HG02678 (cell line): ENCODE data around the gene DGKQ.

ENCODE experiments used
- ATAC-seq: cut with Tn5 transposase; IDR thresholded peaks from one replicate; pipeline ENCODE4 v1.9.1; 2021; ENCODE audit warnings: mild to moderate bottlenecking, moderate library complexity; ENCODE audit not compliant: unreplicated experiment

Gene DGKQ

DNA sequence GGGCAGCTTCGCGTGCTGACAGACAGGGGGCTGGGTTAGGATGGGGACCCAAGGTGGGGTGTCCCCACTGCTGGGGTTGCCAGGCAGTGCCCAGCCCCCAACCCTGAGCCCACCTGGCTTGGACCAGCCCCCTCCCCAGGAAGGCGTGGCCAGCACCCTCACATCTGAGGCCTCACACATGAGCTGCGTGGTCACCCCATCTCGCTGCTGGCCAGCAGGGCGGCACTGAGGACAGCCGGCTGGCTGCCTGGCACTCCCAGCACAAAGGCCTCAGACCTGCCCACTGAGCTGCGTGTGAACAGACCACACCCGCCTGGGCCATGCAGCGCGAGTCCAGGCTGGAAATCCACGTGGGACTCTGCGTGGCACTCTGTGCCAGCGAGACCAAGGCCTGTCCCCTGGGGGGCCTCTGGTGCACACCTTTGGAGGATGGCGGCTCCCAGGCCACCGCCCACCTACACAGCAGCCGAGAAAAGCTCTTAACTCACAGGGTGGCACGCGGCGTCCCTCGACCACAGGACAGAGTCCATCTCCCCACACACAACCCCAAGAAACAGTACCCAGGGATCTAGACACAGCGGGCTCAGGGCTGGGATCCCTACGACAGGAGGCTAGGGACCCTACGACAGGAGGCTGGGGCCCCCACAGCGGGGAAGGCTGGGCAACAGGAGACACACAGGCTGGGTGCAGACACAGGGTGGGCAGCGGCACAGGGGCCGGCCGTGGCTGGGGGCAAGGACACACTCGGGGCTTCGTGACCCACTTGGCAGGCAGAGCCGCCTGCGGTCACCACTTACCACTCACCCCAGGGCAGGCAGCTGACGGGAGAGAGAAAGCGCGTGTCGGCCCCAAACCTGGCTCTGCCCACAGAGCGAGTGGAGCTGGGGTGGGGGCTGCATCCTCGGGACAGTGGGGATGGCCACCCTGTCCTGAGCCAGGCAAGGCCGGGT lies 9.8 kb downstream of the DGKQ start:
- no peak for ATAC-seq

- no peak for ATAC-seq
Observed at GRCh38 chr4:962231-963208, 10.8 kb downstream of the DGKQ start.

GRCh38 chr4:961351-962230 lies 11.8 kb downstream of the DGKQ start:
- ATAC-seq = no peak

DNA sequence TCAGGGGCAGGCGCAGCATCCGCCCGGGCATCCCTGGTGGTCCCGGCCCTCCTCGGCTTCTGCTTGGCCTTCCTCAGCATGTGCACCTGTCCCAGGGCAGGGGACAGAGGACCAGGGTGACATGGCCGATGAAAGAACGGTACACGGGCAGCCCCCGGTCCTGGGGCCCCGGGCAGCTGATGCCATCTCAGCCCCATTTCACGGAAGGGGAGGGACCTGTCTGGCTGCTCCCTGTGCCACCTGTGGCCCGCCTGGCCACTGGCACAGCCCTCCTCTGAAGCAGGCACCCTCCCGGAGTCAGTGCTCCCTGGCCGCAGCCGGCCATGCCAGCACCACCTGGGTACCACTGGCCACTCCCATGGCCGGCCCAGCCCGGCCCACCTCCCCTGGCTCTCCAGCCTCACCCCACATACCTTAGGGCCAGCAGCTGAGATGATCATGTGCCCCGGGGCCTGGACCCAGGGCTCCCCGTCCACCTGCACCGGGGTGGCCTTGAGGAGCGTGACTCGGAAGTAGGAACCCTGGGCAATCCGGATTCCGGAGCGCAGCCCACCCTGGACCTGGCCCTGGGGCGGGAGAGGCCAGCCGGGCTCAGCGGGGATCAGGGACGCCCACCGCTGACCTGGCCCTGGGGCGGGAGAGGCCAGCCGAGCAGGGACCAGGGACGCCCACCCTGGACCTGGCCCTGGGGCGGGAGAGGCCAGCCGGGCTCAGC lies 12.6 kb downstream of the DGKQ start:
- ATAC-seq = no peak

DNA sequence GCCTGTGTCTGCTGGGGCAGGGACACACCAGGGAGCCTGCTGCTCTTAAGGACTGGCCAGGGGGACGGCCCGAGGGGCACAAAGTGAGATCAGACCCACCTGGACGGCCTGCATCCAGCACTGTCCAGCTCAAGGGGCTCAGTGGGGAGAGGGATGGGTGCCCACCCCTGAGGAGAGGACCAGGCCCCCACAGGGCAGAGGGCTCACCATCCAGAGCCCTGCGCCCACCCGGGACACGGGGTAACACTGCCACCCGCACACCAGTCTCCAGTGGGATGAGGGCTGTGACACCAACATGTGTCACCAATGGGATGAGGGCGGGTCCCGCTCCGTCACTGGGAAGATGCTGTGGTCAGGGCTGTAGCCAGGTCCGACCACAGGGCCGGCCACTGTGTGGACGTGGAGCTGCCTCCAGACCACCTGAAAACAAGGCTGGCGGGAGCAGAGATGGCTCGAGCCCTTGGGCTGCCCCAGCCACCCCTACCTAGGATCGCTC lies 13.2 kb downstream of the DGKQ start:
- ATAC-seq = no peak

DNA sequence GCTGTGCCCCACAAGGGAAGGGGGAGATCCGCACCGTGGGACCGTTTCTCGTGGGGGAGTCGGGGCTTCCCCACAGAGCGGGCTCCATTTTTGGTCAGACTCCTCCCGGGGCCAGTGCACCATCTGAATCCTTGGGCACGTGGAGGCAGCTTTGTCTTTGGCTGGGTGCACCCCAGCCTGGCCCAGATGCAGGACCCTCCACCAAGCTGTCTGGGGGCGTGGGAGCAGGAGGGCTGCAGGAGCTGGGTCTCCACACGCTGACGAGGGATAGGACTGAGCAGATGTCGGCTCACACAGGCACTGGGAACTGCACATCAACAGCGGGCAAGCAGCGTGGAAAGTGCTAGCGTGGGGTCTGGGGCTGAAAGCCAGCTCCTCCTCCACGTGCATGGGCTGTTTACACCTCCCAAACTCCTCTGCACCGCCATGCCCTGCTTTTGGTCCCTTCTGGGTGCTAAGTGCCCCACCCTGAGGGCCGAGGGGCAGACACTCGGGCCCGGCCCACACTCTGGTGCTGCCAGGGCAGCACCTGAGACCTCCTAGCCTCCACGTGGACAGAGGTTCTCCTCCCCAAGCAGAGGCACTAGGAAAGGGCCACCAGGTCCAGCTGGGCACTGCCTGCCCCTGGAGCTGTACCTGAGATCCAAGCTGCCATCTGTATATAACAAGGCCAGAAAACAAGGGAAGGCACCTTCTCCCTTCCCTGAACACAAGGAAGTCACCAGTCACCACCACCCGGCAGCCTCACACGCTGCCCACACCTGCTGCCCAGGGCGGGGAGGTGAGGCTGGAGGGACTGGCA lies 13.8 kb downstream of the DGKQ start:
- ATAC-seq = no peak

GRCh38 chr4:958696-959337 lies 14.6 kb downstream of the DGKQ start:
- ATAC-seq = no peak

- no peak for ATAC-seq
Observed at GRCh38 chr4:958314-958665, 15.1 kb downstream of the DGKQ start.

DNA sequence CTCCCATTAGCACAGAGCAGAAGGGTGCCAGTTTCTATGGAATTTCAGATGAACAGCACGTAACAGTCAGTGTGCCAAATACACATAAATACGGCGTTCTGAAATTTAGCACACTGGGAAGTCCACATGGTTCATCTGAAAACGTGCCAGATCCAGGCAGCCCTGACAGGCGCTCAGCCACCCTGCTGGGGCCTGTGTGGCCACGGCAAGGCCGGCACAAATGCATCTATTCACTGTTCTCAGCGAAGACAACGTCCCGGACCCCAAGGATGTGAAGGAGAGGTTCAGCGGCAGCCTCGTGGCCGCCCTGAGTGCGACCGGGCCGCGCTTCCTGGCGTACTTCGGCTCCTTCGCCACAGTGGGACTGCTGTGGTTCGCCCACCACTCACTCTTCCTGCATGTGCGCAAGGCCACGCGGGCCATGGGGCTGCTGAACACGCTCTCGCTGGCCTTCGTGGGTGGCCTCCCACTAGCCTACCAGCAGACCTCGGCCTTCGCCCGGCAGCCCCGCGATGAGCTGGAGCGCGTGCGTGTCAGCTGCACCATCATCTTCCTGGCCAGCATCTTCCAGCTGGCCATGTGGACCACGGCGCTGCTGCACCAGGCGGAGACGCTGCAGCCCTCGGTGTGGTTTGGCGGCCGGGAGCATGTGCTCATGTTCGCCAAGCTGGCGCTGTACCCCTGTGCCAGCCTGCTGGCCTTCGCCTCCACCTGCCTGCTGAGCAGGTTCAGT lies 15.6 kb downstream of the DGKQ start:
- no peak for ATAC-seq

DNA sequence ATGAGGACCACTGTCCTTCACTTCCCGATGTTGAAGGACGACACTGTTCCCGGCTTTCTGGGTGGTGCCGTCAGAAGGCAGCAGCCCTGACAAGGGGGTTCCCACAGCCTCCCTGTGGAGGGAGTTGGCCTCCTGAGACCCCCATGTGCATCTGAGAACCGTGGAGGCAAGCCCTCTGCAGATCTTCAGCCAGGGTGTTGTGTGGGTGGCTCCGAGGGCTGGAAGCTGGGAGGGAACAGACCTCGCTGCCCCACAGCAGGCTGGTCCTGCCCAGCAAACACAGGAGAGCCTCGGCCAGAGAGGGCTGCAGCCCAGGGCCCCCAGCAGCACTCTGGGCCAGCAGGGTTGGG lies 16.2 kb downstream of the DGKQ start:
- no peak for ATAC-seq

- ATAC-seq = no peak
Observed at GRCh38 chr4:956531-957230, 16.7 kb downstream of the DGKQ start.

GRCh38 chr4:955931-956381 lies 17.4 kb downstream of the DGKQ start:
- no peak for ATAC-seq

- ATAC-seq = no peak
Observed at GRCh38 chr4:955161-955921, 18.0 kb downstream of the DGKQ start.

DNA sequence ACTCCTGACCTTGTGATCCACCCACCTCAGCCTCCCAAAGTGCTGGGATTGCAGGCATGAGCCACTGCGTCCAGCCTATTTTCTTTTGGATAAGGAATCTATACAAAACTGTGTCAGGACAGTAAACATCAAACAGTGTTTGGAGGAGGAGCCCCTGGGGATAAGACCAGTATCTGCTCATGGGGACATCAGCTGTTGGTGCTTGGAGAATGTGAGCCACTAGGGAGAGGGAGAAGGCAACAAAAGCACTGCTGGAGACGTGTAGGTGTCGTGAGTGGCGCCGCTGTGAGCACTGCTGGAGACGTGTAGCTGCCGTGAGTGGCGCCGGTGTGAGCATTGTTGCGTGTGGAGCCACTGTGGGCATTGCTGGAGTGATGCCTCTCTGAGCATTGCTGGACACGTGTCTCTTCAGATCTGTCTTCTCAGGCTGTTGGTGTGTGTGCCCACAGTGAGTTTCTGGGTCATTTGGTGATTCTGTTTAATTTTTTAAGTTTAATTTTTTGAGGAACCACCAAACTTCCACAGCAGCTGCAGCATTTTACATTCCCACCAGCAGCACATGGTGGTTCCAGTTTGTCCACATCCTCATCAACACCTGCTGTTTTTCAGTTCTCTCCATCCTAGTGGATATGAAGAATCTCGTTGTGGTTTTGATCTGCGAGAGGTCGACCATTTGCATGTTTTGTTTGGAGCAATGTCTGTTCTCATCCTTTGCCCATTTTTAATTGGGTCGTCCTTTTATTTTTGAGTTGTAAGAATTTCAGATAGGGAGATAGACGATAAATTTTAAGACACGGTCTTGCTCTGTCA lies 19.0 kb downstream of the DGKQ start:
- no peak for ATAC-seq

DNA sequence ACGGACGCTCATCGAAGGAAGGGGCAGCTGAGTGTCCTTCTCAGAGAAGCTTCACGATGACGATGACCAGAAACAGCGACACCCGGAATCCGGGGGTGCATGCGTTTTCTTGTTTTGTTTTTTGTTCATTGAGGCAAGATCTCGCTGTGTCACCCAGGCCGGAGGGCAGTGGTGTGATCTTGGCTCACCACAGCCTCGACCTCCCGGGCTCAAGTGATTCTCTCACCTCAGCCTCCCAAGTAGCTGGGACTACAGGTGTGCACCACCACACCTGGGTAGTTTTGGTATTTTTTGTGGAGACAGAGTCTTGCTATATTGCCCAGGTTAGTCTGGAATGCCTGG lies 19.8 kb downstream of the DGKQ start:
- ATAC-seq = no peak
